Measurements from ENCODE around the gene NKX1-2. TPM values are rescaled to one million over a fixed set of nuclear protein-coding genes. Genes with fewer than 3 reads are reported as not detected.
A peak's percentile ranks its signal among the peaks of the same experiment; 100 is the strongest.

Gene NKX1-2
- total RNA-seq, 2 experiments from 2014 or later, result not detected

DNA sequence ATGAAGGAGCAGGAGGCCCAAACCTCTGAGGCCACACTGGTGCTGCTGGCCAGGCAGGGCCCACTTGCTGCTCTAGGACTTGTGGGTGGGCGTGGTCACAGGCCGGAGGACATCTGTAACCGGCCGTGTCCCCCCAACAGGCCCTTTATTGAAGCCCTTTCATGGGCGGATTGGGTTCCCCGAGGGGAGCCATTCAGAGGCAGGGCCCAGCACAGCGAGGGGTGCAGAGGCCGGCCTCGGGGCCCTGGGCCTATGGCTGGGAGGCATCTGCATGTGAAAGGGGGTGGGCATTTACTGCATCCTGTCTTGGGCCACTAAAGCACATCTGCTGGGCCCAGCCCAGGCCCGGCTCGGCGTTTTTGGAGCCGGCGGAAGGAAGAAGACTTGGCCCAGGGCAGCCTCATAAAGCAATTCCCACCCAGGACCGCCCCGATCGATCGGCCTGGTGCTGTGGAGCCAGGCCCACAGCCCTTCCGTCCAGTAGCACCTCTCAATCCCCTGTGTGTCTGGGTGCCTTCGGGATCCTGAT is 20.2 kb upstream of the NKX1-2 start:
- ChIA-PET CTCF (no interaction called here), POLR2A (no interaction called here)
- Mint-ChIP-seq H3K4me3 (no peak overlapping the region), H3K27me3 (no peaks in the 10 kb centered on the region), H3K4me1 (peaks cover 13% of the 10 kb centered on the region), H3K36me3 (ENCODE audit: low read depth) (no peaks in the 10 kb centered on the region), H3K27ac (no peak overlapping the region), H3K9me3 (no peaks in the 10 kb centered on the region)
- DNase-seq, result no peak

DNA sequence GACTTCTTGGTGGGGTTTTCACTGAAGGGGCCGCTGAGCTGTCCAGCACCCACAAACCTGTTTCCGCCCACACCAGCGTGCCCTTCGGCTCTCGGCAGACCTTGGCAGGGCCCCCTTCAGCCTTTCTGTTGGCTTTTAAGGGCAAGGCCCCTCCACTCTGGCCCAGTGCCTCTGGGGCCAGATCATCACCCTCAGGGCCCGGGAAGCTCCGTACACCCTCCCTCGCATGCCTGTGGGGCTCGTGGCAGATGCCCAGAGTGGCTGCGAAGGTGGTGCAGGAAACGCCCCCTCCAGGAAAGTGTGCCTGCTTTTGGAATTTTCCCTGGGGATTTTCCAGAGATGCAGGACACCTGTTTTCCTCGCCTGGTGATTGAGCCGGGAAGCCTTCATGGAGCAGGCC is 18.8 kb upstream of the NKX1-2 start:
- peaks cover 3% of the 10 kb centered on the region for H3K36me3 Mint-ChIP-seq (ENCODE audit: low read depth)
- H3K4me3 Mint-ChIP-seq, result no peak overlapping the region
- no peaks in the 10 kb centered on the region for H3K9me3 Mint-ChIP-seq
- DNase-seq, result no peak
- H3K27ac Mint-ChIP-seq, result no peak overlapping the region
- POLR2A ChIA-PET, result no interaction called here
- no peaks in the 10 kb centered on the region for H3K27me3 Mint-ChIP-seq
- peaks cover 24% of the 10 kb centered on the region for H3K4me1 Mint-ChIP-seq
- CTCF ChIA-PET, result no interaction called here

DNA sequence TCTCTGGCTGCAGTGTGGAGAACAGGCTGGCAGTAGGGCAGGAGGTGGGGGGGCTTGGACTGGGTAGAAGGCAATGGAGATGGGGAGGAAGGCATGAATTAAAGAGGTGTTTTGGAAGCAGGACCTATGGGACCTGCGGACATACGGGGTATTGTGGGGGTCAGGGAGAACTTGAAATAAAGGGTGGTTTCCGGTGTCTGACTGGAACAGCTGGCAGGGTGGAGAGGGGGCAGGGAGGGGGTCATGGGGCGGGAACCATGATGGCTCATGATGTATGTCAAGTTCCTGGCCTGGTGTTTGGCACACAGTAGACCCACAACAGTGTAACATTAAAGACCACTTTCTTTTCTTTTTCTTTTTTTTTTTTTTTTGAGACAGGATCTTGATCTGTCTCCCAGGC is 17.3 kb upstream of the NKX1-2 start:
- no peak for DNase-seq
- Mint-ChIP-seq H3K4me3 (no peak overlapping the region), H3K27me3 (no peaks in the 10 kb centered on the region), H3K9me3 (no peaks in the 10 kb centered on the region), H3K4me1 (peaks cover 32% of the 10 kb centered on the region), H3K36me3 (ENCODE audit: low read depth) (peaks cover 3% of the 10 kb centered on the region), H3K27ac (no peak overlapping the region)
- ChIA-PET CTCF (no interaction called here), POLR2A (no interaction called here)

DNA sequence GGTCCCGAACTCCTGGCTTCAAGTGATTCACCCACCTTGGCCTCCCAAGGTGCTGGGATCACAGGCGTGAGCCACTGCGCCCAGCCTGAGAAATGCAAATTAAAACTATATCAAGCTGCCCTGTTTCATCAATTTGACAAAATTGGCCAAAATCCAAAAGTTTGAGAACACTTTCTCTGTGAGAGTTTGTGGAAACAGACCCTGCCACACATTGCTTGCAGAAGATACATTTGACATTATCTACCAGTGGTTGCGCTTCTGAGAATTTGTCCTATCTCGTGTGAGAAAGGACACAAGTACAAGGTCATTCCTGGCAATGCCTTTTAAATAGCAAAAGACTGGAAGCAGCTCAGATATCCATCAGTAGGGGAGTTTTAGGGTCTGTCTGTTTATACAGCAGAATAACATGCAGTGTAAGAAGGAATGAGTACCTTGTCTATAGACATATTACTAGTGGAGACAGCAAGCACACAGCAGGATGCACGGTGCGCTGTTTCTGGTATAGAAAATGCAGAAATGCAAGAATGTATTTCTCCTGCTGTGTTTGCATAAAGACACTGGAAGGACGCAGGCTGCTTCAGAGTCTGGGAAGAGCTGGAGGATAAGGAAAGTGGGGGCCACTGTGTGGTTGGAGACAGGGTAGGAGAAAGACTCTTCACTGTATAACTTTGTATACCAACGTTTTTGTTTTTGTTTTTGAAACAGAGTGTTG is 16.1 kb upstream of the NKX1-2 start:
- no peaks in the 10 kb centered on the region for H3K9me3 Mint-ChIP-seq
- H3K27me3 Mint-ChIP-seq, result no peaks in the 10 kb centered on the region
- H3K27ac Mint-ChIP-seq, result peak overlapping the region; percentile 56
- peaks cover 3% of the 10 kb centered on the region for H3K36me3 Mint-ChIP-seq (ENCODE audit: low read depth)
- H3K4me1 Mint-ChIP-seq, result peaks cover 36% of the 10 kb centered on the region
- POLR2A ChIA-PET, result no interaction called here
- CTCF ChIA-PET, result no interaction called here
- no peak for DNase-seq
- no peak overlapping the region for H3K4me3 Mint-ChIP-seq

DNA sequence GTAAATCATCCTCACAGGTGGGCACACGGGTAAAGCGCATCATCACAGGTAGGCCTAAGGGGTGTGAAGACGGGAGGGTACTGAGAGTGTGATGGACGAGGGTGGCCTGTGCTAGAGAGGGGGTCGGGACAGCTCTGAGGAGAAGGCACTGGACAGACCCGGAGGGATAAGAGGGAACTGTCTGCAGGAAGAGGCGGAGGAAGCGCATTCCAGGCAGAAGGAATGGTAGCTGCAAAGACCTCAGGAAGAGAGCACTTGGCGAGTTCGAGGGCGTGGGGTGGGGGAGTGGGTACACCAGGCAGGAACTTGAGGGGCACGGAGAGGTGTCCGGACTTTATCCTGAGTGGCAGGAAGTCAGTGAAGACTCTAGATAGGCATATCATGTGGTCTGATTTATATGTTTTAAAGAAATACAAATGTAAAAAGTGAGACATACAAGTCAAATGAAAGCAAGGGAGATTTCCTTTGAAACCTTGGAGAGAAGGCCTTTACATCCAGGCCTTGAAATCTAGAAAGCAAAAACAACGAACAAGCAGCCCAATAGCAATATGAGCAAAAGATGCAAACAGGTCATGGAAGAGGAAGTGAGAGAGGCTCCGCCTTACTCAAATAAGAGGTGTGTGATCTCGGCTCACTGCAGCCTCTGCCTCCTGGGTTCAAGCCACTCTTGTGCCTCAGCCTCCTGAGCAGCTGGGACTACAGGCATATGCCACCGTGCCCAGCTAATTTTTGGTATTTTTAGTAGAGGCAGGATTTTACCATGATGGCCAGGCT is 15.4 kb upstream of the NKX1-2 start:
- no peak for DNase-seq

DNA sequence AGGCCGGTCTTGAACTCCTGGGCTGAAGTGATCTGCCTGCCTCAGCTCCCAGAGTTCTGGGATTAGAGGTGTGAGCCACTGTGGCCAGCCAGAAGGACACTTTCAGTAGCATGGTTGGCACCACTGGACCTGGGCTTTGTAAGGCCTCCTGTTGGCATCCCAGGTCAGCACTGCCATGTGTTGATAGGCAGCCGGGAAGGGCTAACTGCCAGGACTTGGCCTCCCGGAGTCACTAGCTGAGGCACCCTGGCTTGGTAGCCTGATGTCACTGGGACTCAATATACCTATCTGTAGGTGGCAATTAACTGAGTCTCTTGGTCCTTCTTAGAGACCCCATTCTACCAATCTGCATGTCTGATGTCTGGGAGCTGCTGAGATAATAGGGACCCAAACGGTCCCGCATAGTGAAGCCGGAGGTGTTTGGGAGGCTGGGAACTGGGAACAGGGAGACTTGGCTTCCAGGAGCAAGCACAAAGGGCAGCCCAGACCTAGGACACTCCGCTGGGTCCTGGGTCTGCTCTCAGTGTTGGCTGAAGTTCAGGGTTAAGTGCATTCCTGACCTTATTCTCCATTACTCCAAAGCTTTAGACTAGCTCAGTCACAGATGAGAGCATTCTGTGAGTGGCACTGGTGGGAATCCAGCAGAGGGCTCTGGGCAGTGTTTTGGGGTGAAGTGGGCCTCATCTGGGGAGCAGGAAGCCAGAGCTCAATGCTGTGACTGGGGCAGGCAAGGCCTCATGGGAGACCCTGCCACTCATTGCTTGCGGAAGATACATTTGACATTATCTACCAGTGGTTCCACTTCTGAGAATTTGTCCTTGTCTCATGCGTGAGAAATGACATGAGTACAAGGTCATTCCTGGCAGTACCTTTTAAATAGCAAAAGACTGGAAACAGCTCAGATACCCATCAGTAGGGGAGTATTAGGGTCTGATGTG is 14.5 kb upstream of the NKX1-2 start:
- POLR2A ChIA-PET, result interaction anchor here (0.6 to 1.1 kb wide), 3 partner anchors 9 to 452 kb away, joined by 3 to 4 read pairs (median 3); no protein-coding TSS in a partner anchor
- peak overlapping the region; percentile 56 for H3K27ac Mint-ChIP-seq
- H3K36me3 Mint-ChIP-seq (ENCODE audit: low read depth), result peaks cover 3% of the 10 kb centered on the region
- H3K9me3 Mint-ChIP-seq, result no peaks in the 10 kb centered on the region
- peaks cover 3% of the 10 kb centered on the region for H3K27me3 Mint-ChIP-seq
- CTCF ChIA-PET, result interaction anchor here (0.7 to 1.5 kb wide), 2 partner anchors 78 to 281 kb away, joined by 3 to 4 read pairs; no protein-coding TSS in a partner anchor
- H3K4me3 Mint-ChIP-seq, result no peak overlapping the region
- peaks cover 36% of the 10 kb centered on the region for H3K4me1 Mint-ChIP-seq
- DNase-seq, result no peak

More for the DNA sequence above, 15.4 kb upstream of the NKX1-2 start:
- ChIA-PET CTCF (interaction anchor here (1.5 kb wide), 1 partner anchor 280 kb away, joined by 4 read pairs; no protein-coding TSS in a partner anchor), POLR2A (interaction anchor here (0.6 to 1.1 kb wide), 3 partner anchors 8 to 450 kb away, joined by 3 to 4 read pairs (median 3); no protein-coding TSS in a partner anchor)
- Mint-ChIP-seq H3K27ac (peak overlapping the region; percentile 56), H3K27me3 (no peaks in the 10 kb centered on the region), H3K4me1 (peaks cover 36% of the 10 kb centered on the region), H3K4me3 (no peak overlapping the region), H3K36me3 (ENCODE audit: low read depth) (peaks cover 3% of the 10 kb centered on the region), H3K9me3 (no peaks in the 10 kb centered on the region)

DNA sequence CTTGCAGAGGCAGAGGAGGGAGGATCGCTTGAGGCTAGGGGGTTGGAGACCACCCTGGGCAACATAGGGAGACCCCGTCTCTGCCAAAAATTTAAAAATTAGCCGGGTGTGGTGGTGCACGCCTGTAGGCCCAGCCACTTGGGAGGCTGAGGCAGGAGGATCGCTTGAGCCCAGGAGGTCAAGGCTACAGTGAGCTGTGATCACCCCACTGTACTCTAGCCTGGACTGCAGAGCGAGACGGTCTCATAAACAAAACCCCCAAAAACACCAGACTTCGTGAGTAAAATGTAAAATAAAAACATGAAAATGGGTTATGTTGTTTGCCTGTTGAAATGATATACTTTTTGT is 12.5 kb upstream of the NKX1-2 start:
- peaks cover 36% of the 10 kb centered on the region for H3K4me1 Mint-ChIP-seq
- H3K27ac Mint-ChIP-seq, result peak overlapping the region; percentile 71
- H3K36me3 Mint-ChIP-seq (ENCODE audit: low read depth), result peaks cover 3% of the 10 kb centered on the region
- CTCF ChIA-PET, result interaction anchor here (1.3 to 2.4 kb wide), 2 partner anchors 32 to 59 kb away, joined by 4 to 12 read pairs; no protein-coding TSS in a partner anchor
- POLR2A ChIA-PET, result interaction anchor here (2.2 to 2.4 kb wide), 3 partner anchors 43 to 454 kb away, joined by 6 to 24 read pairs (median 9); partner anchors contain the start of gene OAT
- H3K9me3 Mint-ChIP-seq, result no peaks in the 10 kb centered on the region
- H3K4me3 Mint-ChIP-seq, result peak overlapping the region; percentile 88
- peaks cover 8% of the 10 kb centered on the region for H3K27me3 Mint-ChIP-seq
- DNase-seq, result no peak

DNA sequence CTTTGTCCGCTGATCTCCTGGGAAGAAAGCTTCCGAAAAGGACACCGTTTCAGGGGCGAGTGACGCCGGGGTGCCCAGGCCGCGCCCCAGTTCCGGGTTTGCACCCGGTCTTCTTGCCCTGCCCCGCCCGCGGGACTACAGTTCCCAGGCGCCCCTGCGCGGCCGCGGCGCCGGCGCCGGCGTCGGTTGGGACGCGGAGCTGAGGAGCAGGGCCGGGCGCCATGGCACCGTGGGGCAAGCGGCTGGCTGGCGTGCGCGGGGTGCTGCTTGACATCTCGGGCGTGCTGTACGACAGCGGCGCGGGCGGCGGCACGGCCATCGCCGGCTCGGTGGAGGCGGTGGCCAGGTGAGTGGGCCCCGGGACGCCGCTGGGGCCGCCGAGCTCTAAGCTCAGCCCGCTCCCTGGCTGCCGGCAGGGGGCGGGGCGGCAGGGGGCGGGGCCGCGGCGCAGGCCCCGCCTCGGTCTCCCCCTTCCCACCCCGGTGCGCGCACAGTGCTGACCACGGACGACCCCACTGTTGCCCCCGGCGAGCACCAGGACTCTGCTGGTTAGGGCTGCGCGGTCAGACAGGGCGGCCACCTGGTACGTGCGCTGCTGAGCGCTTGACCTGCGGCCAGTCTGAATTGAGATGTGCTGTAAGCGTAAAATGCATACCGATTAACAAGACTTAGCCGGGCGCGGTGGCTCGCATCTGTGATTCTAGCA is 12.0 kb upstream of the NKX1-2 start, which contains the start of gene LHPP:
TSS of gene LHPP (plus strand) at position 182 of the 706 bp plus-strand sequence. CDS start at position 222, 40 bp downstream.
- Mint-ChIP-seq H3K4me3 (peak within 1 kb of the TSS; percentile 88), H3K27ac (peak within 1 kb of the TSS; percentile 82), H3K36me3 (ENCODE audit: low read depth) (peaks cover 3% of the 10 kb centered on the region), H3K4me1 (peaks cover 36% of the 10 kb centered on the region), H3K9me3 (no peaks in the 10 kb centered on the region), H3K27me3 (peaks cover 8% of the 10 kb centered on the region)
- DNase-seq, result peak; percentile 90
- POLR2A ChIA-PET, result interaction anchor here (1.0 to 2.4 kb wide), 6 partner anchors 10 to 455 kb away, joined by 3 to 24 read pairs (median 6); partner anchors contain the start of gene OAT
- CTCF ChIA-PET, result interaction anchor here (1.0 to 2.4 kb wide), 9 partner anchors 15 to 467 kb away, joined by 3 to 12 read pairs (median 3); partner anchors contain the start of gene OAT

DNA sequence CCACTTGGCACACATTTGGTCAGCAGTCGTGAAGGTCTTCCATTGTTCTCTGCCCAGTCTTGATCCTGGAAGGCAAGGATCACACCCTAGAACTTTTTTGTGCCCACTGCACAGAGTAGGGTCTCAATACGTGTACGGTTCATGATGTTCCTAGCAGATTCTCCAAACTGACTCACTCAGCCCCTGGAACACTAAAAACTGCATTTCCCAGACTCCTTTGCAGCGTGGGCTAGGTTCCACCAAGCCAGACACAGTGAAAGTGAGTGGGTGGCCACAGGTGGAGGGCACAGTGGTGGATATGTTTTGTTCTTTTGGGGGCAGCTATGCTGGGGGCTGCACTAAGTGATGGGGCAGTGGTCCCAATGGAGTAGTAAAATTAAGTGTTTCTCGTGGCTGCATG is 10.3 kb upstream of the NKX1-2 start:
- no peaks in the 10 kb centered on the region for H3K9me3 Mint-ChIP-seq
- peaks cover 25% of the 10 kb centered on the region for H3K4me1 Mint-ChIP-seq
- H3K4me3 Mint-ChIP-seq, result no peak overlapping the region
- CTCF ChIA-PET, result interaction anchor here (1.1 to 2.4 kb wide), 3 partner anchors 56 to 219 kb away, joined by 3 to 12 read pairs (median 4); no protein-coding TSS in a partner anchor
- POLR2A ChIA-PET, result interaction anchor here (1.1 to 2.4 kb wide), 6 partner anchors 11 to 57 kb away, joined by 3 to 24 read pairs (median 4); partner anchors contain the start of gene OAT
- no peak for DNase-seq
- H3K36me3 Mint-ChIP-seq (ENCODE audit: low read depth), result peaks cover 3% of the 10 kb centered on the region
- H3K27me3 Mint-ChIP-seq, result peaks cover 18% of the 10 kb centered on the region
- H3K27ac Mint-ChIP-seq, result no peak overlapping the region

DNA sequence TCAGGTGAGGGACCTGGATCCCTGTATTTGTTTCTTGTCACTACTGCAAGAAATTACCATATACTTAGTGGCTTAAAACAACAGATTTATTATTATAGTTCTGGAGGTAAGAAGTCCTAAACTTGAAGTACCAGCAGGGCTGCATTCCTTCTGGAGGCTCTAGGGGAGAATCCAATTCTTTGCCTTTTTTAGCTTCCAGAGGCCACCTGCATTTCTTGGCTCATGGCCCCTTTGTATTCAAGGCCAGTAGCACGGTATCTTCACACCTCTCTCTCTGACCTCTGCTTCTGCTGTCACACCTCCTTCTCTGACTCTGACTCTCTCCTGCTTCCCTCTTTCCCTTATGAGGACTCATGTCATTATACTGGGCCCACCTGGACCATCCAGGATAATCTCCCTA is 9.6 kb upstream of the NKX1-2 start:
- POLR2A ChIA-PET, result interaction anchor here (1.9 kb wide), 1 partner anchor 11 kb away, joined by 4 read pairs; no protein-coding TSS in a partner anchor
- no peak for DNase-seq
- H3K4me1 Mint-ChIP-seq, result peaks cover 17% of the 10 kb centered on the region
- H3K27ac Mint-ChIP-seq, result no peak overlapping the region
- H3K4me3 Mint-ChIP-seq, result no peak overlapping the region
- H3K27me3 Mint-ChIP-seq, result peaks cover 24% of the 10 kb centered on the region
- CTCF ChIA-PET, result no interaction called here
- no peaks in the 10 kb centered on the region for H3K9me3 Mint-ChIP-seq
- peaks cover 2% of the 10 kb centered on the region for H3K36me3 Mint-ChIP-seq (ENCODE audit: low read depth)

DNA sequence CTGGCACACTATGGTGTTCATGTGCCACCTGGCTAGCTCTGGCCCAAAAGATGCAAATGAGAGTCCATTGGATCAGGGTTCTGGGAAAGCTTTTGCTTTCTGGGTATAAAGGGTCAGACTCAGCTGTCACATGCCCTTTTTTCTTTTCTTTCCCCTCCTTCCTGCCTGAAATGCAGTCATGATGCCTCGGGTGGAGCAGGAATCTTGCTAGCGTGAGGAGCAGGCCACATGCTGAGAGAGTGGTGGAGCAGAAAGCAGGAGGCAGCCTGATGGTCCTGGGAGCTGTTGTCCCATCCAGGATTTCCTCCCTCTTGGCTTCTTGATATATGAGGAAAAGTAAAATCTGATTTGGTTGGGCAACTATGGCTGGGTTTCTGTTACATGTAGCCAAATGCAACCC is 9.1 kb upstream of the NKX1-2 start:
- DNase-seq, result no peak
- Mint-ChIP-seq H3K27me3 (peaks cover 27% of the 10 kb centered on the region), H3K9me3 (no peaks in the 10 kb centered on the region), H3K36me3 (ENCODE audit: low read depth) (no peaks in the 10 kb centered on the region), H3K27ac (no peak overlapping the region), H3K4me1 (peaks cover 12% of the 10 kb centered on the region), H3K4me3 (no peak overlapping the region)
- ChIA-PET CTCF (no interaction called here), POLR2A (interaction anchor here (1.9 kb wide), 1 partner anchor 10 kb away, joined by 4 read pairs; no protein-coding TSS in a partner anchor)

Measured in activated CD4-positive, alpha-beta memory T cell treated with anti-CD3 and anti-CD28 coated beads, Interleukin-2, amount 10 ng/mL, durations not matched to agents 7 days and 5 days (primary cell).